ENCODE results near the gene OSBPL2.

The OSBPL2 gene

GRCh38 chr20:62311150-62311549 is 72.8 kb downstream of the OSBPL2 start:
- DNase-seq (ENCODE audit: low read depth, low spot score): no peak

- no peak for DNase-seq (ENCODE audit: low read depth, low spot score)
These were observed 73.7 kb downstream of the OSBPL2 start for GRCh38 chr20:62311832-62312661.

DNA sequence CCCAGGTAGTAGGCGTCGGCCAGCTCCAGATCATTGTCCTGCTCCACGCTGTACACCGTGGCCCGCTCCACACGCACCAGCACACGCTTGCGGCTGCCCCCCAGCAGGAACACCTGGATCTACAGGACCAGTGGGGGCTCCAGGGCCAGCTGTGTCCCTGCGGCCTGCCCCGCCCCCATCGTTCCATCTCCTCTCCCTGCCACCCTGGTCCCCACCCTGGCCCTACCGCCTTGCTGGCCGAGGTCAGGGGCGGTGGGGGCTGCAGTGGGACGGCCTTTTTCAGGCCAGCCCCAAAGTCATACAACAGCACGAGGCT is 74.3 kb downstream of the OSBPL2 start:
- DNase-seq (ENCODE audit: low read depth, low spot score): no peak

DNA sequence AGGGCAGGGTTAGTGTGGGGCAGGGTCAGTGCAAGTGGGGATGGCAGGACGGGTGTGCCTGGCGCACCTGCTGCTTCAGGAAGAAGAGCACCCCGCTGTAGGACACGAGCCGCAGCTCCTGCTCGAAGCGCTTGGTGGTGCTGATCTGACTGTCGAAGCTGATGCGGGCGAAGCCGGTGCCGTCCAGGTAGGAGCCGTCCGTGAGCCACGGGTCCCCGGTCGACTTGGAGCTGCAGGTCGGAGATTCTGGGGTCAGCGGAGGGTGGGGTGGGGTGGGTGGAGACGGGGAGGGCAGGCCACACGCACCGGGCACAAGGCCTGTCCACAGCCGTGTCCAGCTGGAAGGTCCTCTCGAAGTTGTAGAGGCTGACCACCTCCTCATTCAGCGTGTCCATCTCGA is 74.7 kb downstream of the OSBPL2 start:
- DNase-seq (ENCODE audit: low read depth, low spot score): no peak

DNA sequence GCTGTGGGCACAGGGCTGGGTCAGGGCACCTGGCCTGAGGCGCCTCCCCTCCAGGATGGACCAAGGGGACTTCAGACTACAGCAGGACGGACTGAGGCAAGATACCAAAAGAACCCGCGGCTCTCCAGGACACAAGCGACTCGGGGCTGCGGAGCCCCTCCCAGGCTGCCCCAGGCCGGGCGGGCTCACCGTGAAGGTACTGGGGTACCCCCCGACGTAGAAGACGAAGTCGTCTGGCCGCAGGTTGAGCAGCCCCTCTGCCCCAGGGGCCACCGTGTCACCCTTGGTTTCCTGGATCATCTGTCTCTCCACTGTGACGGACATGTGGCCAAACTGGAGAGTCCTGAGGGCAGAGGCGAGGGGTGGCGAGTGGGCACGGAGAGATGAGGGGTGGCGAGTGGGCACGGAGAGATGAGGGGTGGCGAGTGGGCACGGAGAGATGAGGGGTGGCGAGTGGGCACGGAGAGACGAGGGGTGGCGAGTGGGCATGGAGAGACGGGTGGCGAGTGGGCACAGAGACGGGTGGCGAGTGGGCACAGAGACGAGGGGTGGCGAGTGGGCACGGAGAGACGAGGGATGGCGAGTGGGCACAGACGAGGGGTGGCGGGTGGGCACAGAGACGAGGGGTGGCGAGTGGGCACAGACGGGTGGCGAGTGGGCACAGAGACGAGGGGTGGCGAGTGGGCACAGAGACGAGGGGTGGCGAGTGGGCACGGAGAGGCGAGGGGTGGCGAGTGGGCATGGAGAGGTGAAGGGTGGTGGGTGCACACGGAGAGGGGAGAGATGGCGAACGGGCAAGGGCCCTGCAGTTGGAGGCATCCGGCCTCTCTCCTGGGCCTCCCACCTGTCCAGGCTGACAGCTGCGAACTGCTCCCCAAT is 75.4 kb downstream of the OSBPL2 start:
- no peak for DNase-seq (ENCODE audit: low read depth, low spot score)

- no peak for DNase-seq (ENCODE audit: low read depth, low spot score)
These were observed 76.0 kb downstream of the OSBPL2 start for GRCh38 chr20:62314339-62314638.

DNA sequence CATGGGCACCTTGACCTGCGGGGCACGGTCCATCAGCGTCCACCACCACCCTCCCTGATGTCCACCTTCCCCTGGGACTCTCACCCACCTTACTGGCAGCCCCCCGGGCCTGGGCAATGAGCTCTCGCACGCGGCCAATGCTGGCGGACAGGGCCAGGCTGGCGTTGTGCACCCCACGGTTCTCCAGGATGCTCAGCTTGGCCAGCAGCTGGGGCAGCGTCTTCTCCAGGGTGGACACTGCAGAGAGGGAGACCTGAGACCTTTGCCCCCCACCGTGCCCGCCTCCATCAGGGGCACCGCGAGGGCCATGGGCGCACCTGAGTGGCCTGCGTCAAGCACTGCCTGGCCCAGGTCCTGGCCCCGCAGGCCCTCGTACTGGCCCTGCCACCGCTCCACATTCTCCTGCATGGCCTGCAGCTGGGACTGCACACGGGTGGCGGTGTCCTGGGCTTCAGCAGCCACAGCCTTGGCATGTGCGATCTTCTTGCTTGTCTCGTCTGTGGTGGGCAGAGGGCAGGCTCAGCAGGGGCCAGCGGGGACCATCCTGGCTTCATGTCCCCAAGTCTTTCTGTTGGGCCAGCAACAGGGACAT is 76.5 kb downstream of the OSBPL2 start:
- no peak for DNase-seq (ENCODE audit: low read depth, low spot score)

GRCh38 chr20:62315773-62316172 is 77.5 kb downstream of the OSBPL2 start:
- DNase-seq (ENCODE audit: low read depth, low spot score): no peak

GRCh38 chr20:62316331-62317166 is 78.2 kb downstream of the OSBPL2 start:
- no peak for DNase-seq (ENCODE audit: low read depth, low spot score)

DNA sequence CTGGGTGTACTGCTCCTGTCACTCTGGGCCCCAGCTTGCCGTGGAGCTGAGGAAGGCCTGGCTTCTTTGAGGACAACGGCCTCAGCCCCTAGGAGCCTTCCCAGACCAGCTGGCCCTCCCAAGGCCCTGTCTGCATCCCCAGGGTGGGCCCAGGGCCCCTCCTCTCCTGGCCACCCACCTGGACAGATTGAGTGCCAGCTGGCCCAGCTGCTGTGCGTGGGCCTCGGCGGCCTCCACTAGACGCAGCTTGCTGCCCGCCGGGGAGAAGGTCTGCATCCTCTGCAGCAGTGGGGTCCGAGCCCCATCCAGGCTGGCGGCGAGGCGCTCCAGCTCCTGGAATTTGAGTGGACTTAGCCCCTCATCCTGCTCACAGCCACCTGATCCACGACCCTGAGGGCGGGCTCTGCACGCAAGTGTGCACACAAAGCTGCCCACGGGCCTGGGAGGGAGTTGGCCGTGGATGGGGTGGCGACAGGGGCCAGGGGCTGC is 78.9 kb downstream of the OSBPL2 start:
- no peak for DNase-seq (ENCODE audit: low read depth, low spot score)

DNA sequence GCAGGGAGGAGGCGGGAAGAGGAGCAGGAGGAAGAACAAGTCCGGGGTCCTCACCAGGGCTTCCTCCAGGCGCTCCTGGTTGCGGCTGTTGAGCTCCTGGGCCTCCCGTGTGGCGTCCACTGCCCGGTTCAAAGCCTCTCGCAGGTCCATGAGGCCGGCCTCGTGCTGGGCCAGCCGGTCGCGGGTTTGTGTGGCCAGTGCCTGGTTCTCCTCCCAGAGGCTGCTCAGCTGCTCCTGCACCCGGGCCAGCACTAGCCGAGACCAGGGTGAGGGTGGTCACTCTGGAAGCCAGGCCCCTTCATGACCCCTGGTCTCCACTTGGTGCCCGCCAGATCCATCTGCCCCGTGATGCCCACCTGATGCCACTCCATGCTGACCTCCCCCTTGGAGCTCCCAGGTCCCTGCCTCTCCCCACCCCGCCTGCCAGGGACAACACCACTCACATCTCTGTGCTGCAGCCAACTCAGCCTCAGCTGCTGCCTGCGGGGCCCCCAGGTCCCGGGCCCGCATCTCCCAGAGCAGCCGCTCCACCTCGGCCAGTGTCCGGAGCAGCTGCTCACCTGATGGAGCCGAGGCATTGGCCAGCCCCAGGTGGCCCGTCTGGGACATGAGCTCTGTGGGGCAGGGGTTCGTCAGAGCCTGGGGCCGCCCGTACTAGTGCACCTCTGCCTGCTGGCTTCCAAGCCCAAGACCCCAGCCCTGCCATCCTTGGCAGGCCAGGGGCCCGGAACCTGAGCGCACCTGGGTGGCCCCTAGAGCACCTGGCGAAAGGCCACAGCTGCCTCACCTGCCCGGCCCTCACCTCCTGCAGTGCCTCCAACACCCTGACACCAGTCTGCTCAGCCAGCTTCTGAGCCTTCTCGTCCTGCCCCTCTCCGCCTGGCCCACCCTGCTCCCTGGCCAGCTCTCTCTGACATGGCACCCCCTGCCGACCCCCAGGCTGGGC is 80.4 kb downstream of the OSBPL2 start:
- DNase-seq (ENCODE audit: low read depth, low spot score): no peak

DNA sequence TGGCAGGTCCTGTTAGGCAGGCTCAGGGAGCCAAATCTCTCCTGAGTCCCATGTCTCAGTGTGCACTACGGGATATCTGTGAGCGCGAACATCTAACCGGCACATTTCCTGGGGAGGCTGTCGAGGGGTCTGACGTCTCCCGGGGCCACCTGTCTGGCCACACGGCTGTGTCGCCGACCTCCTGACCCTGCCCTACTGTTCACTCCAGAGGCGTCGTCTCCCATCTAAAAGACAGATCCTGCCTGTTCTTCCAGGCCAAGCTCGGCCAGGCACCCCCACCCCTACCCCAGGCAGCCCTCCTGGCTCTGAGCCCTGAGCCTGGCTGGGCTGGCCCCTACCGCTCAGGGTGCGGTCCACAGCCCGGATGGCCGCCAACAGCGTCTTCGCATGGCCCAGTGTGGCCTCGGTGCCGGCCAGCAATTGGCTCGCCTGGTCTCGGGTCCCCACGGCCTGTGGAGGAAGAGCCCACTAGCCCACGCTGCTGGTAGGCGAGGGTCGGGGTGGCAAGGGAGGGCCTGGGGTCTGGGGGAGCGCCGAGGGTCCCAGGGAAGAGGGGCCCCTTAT is 81.1 kb downstream of the OSBPL2 start:
- no peak for DNase-seq (ENCODE audit: low read depth, low spot score)

GRCh38 chr20:62320581-62321354 is 82.4 kb downstream of the OSBPL2 start:
- no peak for DNase-seq (ENCODE audit: low read depth, low spot score)

DNA sequence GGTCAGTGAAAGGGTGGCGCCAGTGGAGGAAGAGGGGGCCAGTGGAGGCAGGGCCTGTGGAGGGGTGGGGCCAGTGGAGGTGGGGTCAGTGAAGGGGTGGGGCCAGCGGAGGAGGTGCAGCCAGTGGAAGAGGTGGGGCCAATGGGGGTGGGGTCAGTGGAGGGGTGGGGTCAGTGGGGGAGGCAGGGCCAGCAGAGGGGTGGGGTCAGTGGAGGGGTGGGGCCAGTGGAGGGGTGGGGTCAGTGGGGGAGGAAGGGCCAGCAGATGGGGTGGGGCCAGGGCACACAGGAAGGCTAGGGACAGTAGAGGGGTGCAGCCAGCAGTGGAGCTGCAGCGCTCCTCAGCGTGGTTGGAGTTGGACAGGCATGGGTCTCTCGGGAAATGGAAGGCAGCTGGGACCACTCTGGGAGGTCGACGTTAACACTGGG is 83.2 kb downstream of the OSBPL2 start:
- DNase-seq (ENCODE audit: low read depth, low spot score): no peak

- no peak for DNase-seq (ENCODE audit: low read depth, low spot score)
These were observed 83.7 kb downstream of the OSBPL2 start for GRCh38 chr20:62321975-62322374.

GRCh38 chr20:62322492-62323041 is 84.2 kb downstream of the OSBPL2 start:
- DNase-seq (ENCODE audit: low read depth, low spot score): no peak

GRCh38 chr20:62323146-62323979 is 85.0 kb downstream of the OSBPL2 start:
- no peak for DNase-seq (ENCODE audit: low read depth, low spot score)

All from smooth muscle cell of the brain vasculature (primary cell).